Stomach (tissue), 4 donors: ENCODE measurements around the gene SYNJ2.

ENCODE experiments used
- EP300 ChIP-seq: sonication (generic); formaldehyde crosslinking; IDR thresholded peaks from one replicate; pipeline ENCODE4 v1.6.1; 2017; ENCODE audit warnings: antibody characterized with exemption
- POLR2A ChIP-seq, 4 donors: fragments of 450-650 bp; IDR thresholded peaks; one replicate each; pipeline ENCODE4 v1.6.1; 2016; ENCODE audit warnings: antibody characterized with exemption in 4 of 4, control low read depth in 2 of 4, mild to moderate bottlenecking in 1 of 4, moderate library complexity in 1 of 4
- POLR2AphosphoS5 ChIP-seq, 3 donors: sonication (generic); formaldehyde crosslinking; IDR thresholded peaks; one replicate each; pipeline ENCODE4 v1.6.1; 2016; ENCODE audit warnings: antibody characterized with exemption in 3 of 3
- TF ChIP-seq, protein P1 (sequence below), 7 experiments: fragments of 450-650 bp in 4 of 7; fragments of 200-600 bp in 3 of 7; sonication (generic) in 3 of 7; IDR thresholded peaks; one replicate each; pipeline ENCODE4 v1.5.1; 2016 to 2019; ENCODE audit warnings: antibody characterized with exemption in 7 of 7, control low read depth in 2 of 7, mild to moderate bottlenecking in 1 of 7

DNA sequence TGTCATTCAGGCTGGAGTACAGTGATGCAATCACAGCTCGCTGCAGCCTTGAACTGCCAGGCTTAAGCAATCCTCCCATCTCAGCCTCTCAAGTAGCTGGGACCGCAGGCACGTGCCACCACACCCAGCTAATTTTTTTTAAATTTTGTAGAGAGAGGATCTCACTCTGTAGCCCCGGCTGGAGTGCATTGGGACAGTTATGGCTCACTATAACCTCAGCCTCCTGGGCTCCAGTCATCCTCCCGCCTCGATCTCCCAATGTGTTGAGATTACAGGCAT is 99.9 kb downstream of the SYNJ2 start:
- TF ChIP-seq POLR2A (IDR thresholded peaks at IDR 0.05) = no peak
- TF ChIP-seq, protein P1, sequence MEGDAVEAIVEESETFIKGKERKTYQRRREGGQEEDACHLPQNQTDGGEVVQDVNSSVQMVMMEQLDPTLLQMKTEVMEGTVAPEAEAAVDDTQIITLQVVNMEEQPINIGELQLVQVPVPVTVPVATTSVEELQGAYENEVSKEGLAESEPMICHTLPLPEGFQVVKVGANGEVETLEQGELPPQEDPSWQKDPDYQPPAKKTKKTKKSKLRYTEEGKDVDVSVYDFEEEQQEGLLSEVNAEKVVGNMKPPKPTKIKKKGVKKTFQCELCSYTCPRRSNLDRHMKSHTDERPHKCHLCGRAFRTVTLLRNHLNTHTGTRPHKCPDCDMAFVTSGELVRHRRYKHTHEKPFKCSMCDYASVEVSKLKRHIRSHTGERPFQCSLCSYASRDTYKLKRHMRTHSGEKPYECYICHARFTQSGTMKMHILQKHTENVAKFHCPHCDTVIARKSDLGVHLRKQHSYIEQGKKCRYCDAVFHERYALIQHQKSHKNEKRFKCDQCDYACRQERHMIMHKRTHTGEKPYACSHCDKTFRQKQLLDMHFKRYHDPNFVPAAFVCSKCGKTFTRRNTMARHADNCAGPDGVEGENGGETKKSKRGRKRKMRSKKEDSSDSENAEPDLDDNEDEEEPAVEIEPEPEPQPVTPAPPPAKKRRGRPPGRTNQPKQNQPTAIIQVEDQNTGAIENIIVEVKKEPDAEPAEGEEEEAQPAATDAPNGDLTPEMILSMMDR (IDR thresholded peaks at IDR 0.05) = no peak
- TF ChIP-seq POLR2AphosphoS5 (IDR thresholded peaks at IDR 0.05) = no peak
- no peak for TF ChIP-seq EP300
